ENCODE data around the gene C2CD3. TPM values are rescaled to one million over a fixed set of nuclear protein-coding genes. Genes with fewer than 3 reads are reported as not detected.

Gene C2CD3
- total RNA-seq, 2 experiments from 2014 or later = 40.2 to 47.1 TPM

DNA sequence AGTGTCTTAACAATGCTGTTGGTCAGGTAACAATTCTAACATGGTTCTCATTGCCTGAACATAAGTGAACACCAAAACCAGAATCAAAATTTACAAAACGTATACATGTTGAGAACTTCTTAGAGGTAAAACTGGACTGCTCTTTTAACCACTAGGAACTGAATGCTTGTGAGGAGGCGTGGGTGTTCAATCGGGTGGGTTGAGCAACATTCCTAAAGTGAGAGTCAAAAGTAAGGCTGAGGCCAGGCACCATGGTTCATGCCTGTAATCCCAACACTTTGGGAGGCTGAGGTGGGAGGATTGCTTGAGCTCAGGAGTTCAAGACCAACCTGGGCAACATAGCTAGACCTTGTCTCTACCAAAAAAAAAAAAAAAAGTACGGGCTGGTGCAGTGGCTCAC is 11.8 kb upstream of the C2CD3 start:
- Mint-ChIP-seq H3K27me3 (no peaks in the 10 kb centered on the region), H3K9me3 (ENCODE audit: low read depth) (no peaks in the 10 kb centered on the region), H3K27ac (no peak overlapping the region), H3K36me3 (peaks cover 17% of the 10 kb centered on the region), H3K4me3 (no peak overlapping the region), H3K4me1 (peaks cover 17% of the 10 kb centered on the region)
- DNase-seq = no peak
- no peak for ATAC-seq
- CTCF ChIA-PET = no interaction called here

- no peak for DNase-seq
- CTCF ChIA-PET = interaction anchor here (0.6 kb wide), 1 partner anchor 597 kb away, joined by 3 read pairs; no protein-coding TSS in a partner anchor
- Mint-ChIP-seq H3K27me3 (no peaks in the 10 kb centered on the region), H3K4me3 (no peak overlapping the region), H3K9me3 (ENCODE audit: low read depth) (no peaks in the 10 kb centered on the region), H3K4me1 (peaks cover 16% of the 10 kb centered on the region), H3K36me3 (peaks cover 7% of the 10 kb centered on the region), H3K27ac (no peak overlapping the region)
- ATAC-seq = peak; percentile 16
These were observed 8.6 kb upstream of the C2CD3 start for GRCh38 chr11:74179234-74180052.

GRCh38 chr11:74175920-74176319 is 5.1 kb upstream of the C2CD3 start:
- peaks cover 5% of the 10 kb centered on the region for H3K36me3 Mint-ChIP-seq
- H3K4me1 Mint-ChIP-seq = peaks cover 18% of the 10 kb centered on the region
- H3K27me3 Mint-ChIP-seq = no peaks in the 10 kb centered on the region
- H3K9me3 Mint-ChIP-seq (ENCODE audit: low read depth) = no peaks in the 10 kb centered on the region
- CTCF ChIA-PET = no interaction called here
- DNase-seq (no peak), ATAC-seq (no peak)
- no peak overlapping the region for H3K4me3 Mint-ChIP-seq
- H3K27ac Mint-ChIP-seq = no peak overlapping the region

- DNase-seq (no peak), ATAC-seq (no peak)
- H3K27me3 Mint-ChIP-seq = no peaks in the 10 kb centered on the region
- peaks cover 15% of the 10 kb centered on the region for H3K36me3 Mint-ChIP-seq
- H3K4me1 Mint-ChIP-seq = peaks cover 15% of the 10 kb centered on the region
- CTCF ChIA-PET = interaction anchor here (1.0 to 1.7 kb wide), 2 partner anchors 84 to 208 kb away, joined by 4 read pairs; no protein-coding TSS in a partner anchor
- H3K9me3 Mint-ChIP-seq (ENCODE audit: low read depth) = no peaks in the 10 kb centered on the region
- no peak overlapping the region for H3K27ac Mint-ChIP-seq
- H3K4me3 Mint-ChIP-seq = no peak overlapping the region
These were observed 1.2 kb upstream of the C2CD3 start for GRCh38 chr11:74171997-74172396.

- CTCF ChIA-PET = interaction anchor here (0.9 to 1.9 kb wide), 9 partner anchors 12 to 207 kb away, joined by 3 to 9 read pairs (median 4); partner anchors contain the start of gene UCP2
- no peak for ATAC-seq
- no peaks in the 10 kb centered on the region for H3K27me3 Mint-ChIP-seq
- no peak overlapping the region for H3K4me3 Mint-ChIP-seq
- DNase-seq = no peak
- H3K27ac Mint-ChIP-seq = no peak overlapping the region
- H3K9me3 Mint-ChIP-seq (ENCODE audit: low read depth) = no peaks in the 10 kb centered on the region
- peaks cover 19% of the 10 kb centered on the region for H3K36me3 Mint-ChIP-seq
- H3K4me1 Mint-ChIP-seq = peaks cover 15% of the 10 kb centered on the region
These were observed 797 bp upstream of the C2CD3 start for GRCh38 chr11:74171630-74171968.

- ATAC-seq (no peak), DNase-seq (peak; percentile 41)
- no peak overlapping the region for H3K4me3 Mint-ChIP-seq
- no peaks in the 10 kb centered on the region for H3K9me3 Mint-ChIP-seq (ENCODE audit: low read depth)
- CTCF ChIA-PET = interaction anchor here (0.6 to 1.9 kb wide), 6 partner anchors 8 to 205 kb away, joined by 3 to 9 read pairs (median 5); no protein-coding TSS in a partner anchor
- H3K27me3 Mint-ChIP-seq = no peaks in the 10 kb centered on the region
- H3K36me3 Mint-ChIP-seq = peaks cover 30% of the 10 kb centered on the region
- H3K4me1 Mint-ChIP-seq = peaks cover 17% of the 10 kb centered on the region
- no peak overlapping the region for H3K27ac Mint-ChIP-seq
These were observed 904 bp downstream of the C2CD3 start for GRCh38 chr11:74169738-74170458.

DNA sequence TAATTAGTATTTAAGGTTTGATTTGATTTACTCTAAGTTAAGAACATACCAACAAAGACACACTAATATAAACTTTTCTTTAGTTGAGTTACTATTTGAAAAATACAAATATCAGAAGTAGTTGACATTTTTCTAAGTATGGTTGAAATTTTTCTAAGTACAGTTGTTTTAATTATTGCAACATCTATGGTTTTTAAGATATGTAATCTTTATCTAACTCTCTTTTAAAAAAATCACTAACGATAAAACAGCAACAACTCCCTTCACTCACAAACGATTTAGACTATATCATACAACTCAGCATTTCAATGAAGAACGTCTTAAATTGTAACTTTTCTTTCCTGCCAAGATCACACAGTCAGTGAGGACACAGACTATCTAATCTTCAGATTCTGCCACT is 2.0 kb downstream of the C2CD3 start:
- no peak overlapping the region for H3K4me3 Mint-ChIP-seq
- CTCF ChIA-PET = no interaction called here
- ATAC-seq = no peak

DNA sequence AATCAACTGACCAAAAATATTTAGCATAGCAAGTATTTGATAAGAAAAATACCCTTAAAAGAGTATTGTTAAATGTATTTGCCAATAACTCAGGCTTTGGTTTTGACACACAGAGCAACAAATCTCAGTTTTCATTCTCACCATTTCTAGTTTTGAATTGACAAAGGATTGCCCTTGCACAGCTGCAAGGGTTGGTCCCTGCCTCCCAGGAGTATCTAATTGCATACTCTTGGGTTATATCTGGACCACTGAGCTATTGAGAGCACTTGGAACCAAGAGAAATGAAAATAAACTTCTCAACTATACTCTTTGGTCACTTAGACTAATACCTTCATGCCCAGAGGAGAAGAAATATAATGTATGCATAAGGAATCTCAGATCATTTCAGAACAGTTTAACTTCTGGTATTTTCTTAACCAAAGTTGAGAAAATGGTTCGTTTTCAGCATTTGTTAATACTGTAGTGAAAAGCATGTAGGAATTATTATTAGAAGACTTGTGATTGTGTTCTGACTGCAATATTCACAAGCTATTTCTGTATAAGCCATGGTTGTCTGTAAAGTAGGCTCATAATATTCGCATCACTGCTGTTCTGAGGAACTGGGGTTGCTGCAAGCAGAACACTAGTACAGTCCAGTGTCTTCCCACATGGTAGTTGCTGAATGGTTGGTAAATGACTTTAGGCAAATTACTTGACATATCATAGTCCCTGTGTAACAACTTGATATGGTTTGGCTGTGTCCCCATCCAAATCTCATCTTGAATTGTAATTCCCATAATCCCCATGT is 7.9 kb downstream of the C2CD3 start:
- peaks cover 16% of the 10 kb centered on the region for H3K4me1 Mint-ChIP-seq
- H3K27me3 Mint-ChIP-seq = no peaks in the 10 kb centered on the region
- DNase-seq (no peak), ATAC-seq (no peak)
- CTCF ChIA-PET = interaction anchor here (1.0 to 1.2 kb wide), 2 partner anchors 36 to 199 kb away, joined by 3 read pairs; no protein-coding TSS in a partner anchor
- H3K36me3 Mint-ChIP-seq = peaks cover 54% of the 10 kb centered on the region
- no peaks in the 10 kb centered on the region for H3K9me3 Mint-ChIP-seq (ENCODE audit: low read depth)
- H3K4me3 Mint-ChIP-seq = no peak overlapping the region
- H3K27ac Mint-ChIP-seq = peak overlapping the region; percentile 24

More for the DNA sequence above, 2.0 kb downstream of the C2CD3 start:
- Mint-ChIP-seq H3K27me3 (no peaks in the 10 kb centered on the region), H3K36me3 (peaks cover 35% of the 10 kb centered on the region), H3K27ac (no peak overlapping the region), H3K4me1 (peaks cover 12% of the 10 kb centered on the region), H3K9me3 (ENCODE audit: low read depth) (no peaks in the 10 kb centered on the region)
- DNase-seq = no peak

GRCh38 chr11:74159642-74160041 is 11.2 kb downstream of the C2CD3 start:
- no peaks in the 10 kb centered on the region for H3K9me3 Mint-ChIP-seq (ENCODE audit: low read depth)
- H3K4me1 Mint-ChIP-seq = peaks cover 15% of the 10 kb centered on the region
- no peak overlapping the region for H3K27ac Mint-ChIP-seq
- no peaks in the 10 kb centered on the region for H3K27me3 Mint-ChIP-seq
- no peak overlapping the region for H3K4me3 Mint-ChIP-seq
- CTCF ChIA-PET = interaction anchor here (1.3 kb wide), 1 partner anchor 11 kb away, joined by 7 read pairs; the partner anchor contains the start of genes C2CD3 and PPME1
- peaks cover 37% of the 10 kb centered on the region for H3K36me3 Mint-ChIP-seq
- no peak for ATAC-seq
- no peak for DNase-seq

DNA sequence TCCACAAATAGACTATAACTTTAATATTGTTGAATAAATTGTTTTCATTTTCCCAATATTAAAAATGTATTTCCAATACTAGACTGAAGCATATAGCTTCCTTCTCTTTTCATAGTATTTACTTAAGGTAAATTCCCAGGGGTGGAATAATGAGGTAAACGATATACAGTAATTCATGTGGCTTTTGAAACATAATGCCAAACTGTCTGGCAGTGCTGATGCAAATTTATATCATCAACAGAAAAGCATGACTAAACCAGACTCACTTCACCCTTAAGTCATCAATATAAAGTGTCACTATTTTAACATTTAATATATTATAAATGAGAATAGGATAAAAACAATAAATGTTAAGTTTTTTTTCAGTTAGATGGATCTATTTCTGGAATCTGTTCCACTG is 13.6 kb downstream of the C2CD3 start:
- no peaks in the 10 kb centered on the region for H3K9me3 Mint-ChIP-seq (ENCODE audit: low read depth)
- no peak for ATAC-seq

DNA sequence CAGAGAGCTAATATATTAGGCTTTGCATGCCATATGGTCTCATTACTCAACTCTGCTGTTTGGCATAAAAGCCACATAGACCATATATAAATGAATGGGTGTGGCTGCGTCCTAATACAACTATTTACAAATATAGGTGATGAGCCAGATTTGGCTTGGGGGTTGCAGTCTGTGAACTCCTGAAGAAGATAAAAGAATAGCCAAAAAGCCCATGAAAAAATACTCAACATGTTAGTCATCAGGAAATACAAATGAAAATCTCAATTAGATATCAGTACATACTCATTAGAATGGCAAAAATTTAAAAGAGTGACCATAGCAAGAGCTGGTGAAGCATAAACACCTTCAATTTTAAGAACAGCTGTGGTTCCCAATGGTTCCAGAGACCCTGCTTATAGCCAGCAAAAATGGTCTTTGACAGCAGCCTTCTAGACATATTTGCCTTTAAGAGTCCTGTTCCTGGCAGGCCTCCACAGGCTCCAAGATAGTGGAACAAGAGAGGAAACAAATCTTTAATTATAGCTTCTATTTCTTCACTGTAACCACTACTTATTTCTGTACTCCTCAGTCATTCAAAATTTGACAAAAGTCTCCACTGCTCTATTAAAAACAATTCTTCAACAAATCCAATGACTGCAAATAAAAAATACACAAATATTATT is 16.1 kb downstream of the C2CD3 start:
- H3K9me3 Mint-ChIP-seq (ENCODE audit: low read depth) = no peaks in the 10 kb centered on the region
- DNase-seq (no peak), ATAC-seq (no peak)
- H3K27ac Mint-ChIP-seq = no peak overlapping the region
- CTCF ChIA-PET = interaction anchor here (0.7 to 1.2 kb wide), 2 partner anchors 11 to 16 kb away, joined by 3 read pairs; partner anchors contain the start of genes C2CD3 and PPME1
- H3K36me3 Mint-ChIP-seq = peaks cover 26% of the 10 kb centered on the region
- H3K4me3 Mint-ChIP-seq = no peak overlapping the region
- peaks cover 2% of the 10 kb centered on the region for H3K4me1 Mint-ChIP-seq
- no peaks in the 10 kb centered on the region for H3K27me3 Mint-ChIP-seq

More for the DNA sequence above, 13.6 kb downstream of the C2CD3 start:
- CTCF ChIA-PET = no interaction called here
- H3K36me3 Mint-ChIP-seq = peaks cover 32% of the 10 kb centered on the region
- H3K4me3 Mint-ChIP-seq = no peak overlapping the region
- H3K27ac Mint-ChIP-seq = no peak overlapping the region
- H3K27me3 Mint-ChIP-seq = no peaks in the 10 kb centered on the region
- DNase-seq = no peak
- peaks cover 5% of the 10 kb centered on the region for H3K4me1 Mint-ChIP-seq

- CTCF ChIA-PET = no interaction called here
- no peaks in the 10 kb centered on the region for H3K27me3 Mint-ChIP-seq
- H3K36me3 Mint-ChIP-seq = peaks cover 23% of the 10 kb centered on the region
- no peaks in the 10 kb centered on the region for H3K9me3 Mint-ChIP-seq (ENCODE audit: low read depth)
- peaks cover 4% of the 10 kb centered on the region for H3K4me1 Mint-ChIP-seq
- DNase-seq (no peak), ATAC-seq (no peak)
- H3K4me3 Mint-ChIP-seq = no peak overlapping the region
- no peak overlapping the region for H3K27ac Mint-ChIP-seq
These were observed 17.6 kb downstream of the C2CD3 start for GRCh38 chr11:74153224-74153623.

All from activated CD8-positive, alpha-beta memory T cell treated with anti-CD3 and anti-CD28 coated beads, Interleukin-2, amount 10 ng/mL, durations not matched to agents 7 days and 5 days (primary cell).